ENCODE data around the gene TIMM17A. TPM values are rescaled to one million over a fixed set of nuclear protein-coding genes. Genes with fewer than 3 reads are reported as not detected.

The TIMM17A gene
- total RNA-seq, 4 donors from 2014 or later: 18.7 to 34.9 (median 29.7) TPM

DNA sequence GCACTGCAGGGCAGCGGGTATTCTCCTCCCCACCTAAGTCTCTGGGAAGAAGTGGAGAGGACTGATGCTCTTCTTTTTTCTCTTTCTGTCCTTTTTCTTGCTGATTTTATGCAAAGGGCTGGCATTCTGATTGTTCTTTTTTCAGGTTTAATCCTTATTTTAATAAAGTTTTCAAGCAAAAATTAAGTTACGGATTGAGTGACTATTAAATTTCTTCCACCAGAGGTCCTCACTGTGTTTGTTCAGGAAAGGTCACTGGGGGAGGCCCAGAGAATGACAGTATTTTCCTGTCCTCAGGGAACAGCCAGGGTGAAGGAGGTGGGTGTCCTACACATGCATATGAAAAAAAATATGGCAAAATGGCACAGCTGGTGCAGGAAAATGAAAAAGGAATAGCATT, 50.7 kb downstream of the TIMM17A start:
- H3K27ac ChIP-seq: no peak overlapping the region
- no peak for DNase-seq
- intact Hi-C loops (cut with DNase I; ENCODE audit: low total_unique reads): loop anchor here (5.0 kb wide), 1 partner anchor 131 kb away; no protein-coding TSS in a partner anchor
- H3K36me3 ChIP-seq: no peaks in the 10 kb centered on the region
- no peaks in the 10 kb centered on the region for H3K4me1 ChIP-seq
- TF ChIP-seq, protein P1, sequence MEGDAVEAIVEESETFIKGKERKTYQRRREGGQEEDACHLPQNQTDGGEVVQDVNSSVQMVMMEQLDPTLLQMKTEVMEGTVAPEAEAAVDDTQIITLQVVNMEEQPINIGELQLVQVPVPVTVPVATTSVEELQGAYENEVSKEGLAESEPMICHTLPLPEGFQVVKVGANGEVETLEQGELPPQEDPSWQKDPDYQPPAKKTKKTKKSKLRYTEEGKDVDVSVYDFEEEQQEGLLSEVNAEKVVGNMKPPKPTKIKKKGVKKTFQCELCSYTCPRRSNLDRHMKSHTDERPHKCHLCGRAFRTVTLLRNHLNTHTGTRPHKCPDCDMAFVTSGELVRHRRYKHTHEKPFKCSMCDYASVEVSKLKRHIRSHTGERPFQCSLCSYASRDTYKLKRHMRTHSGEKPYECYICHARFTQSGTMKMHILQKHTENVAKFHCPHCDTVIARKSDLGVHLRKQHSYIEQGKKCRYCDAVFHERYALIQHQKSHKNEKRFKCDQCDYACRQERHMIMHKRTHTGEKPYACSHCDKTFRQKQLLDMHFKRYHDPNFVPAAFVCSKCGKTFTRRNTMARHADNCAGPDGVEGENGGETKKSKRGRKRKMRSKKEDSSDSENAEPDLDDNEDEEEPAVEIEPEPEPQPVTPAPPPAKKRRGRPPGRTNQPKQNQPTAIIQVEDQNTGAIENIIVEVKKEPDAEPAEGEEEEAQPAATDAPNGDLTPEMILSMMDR (IDR thresholded peaks at IDR 0.05): peak; percentile 7 to 30 (median 18)
- TF ChIP-seq POLR2A (IDR thresholded peaks at IDR 0.05): no peak
- no peaks in the 10 kb centered on the region for H3K9me3 ChIP-seq
- H3K4me3 ChIP-seq: no peak overlapping the region
- no peaks in the 10 kb centered on the region for H3K27me3 ChIP-seq

DNA sequence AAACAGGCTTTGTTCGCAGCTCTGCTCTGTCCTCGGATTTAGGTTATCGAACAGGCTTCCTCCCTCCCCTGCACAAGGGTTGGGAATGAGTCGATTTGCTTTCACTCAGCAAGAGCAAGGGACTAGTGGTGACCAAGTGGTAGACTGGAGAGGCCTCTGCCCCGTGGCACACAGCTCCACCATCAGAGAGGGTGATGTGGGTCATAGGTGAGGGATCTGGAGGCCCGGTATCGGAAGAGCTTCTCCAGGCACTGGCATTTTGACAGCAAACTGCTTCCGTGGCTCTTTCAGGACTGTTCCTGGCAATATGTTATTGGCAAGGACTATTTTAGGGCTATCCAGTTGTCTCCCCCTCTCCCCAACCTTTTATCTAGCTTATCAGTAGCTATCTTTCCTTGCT, 52.0 kb downstream of the TIMM17A start:
- no peak overlapping the region for H3K27ac ChIP-seq
- no peaks in the 10 kb centered on the region for H3K4me1 ChIP-seq
- H3K9me3 ChIP-seq: no peaks in the 10 kb centered on the region
- no peak overlapping the region for H3K4me3 ChIP-seq
- TF ChIP-seq, protein P1 (IDR thresholded peaks at IDR 0.05): no peak
- no peak for TF ChIP-seq POLR2A (IDR thresholded peaks at IDR 0.05)
- no peaks in the 10 kb centered on the region for H3K27me3 ChIP-seq
- no peak for DNase-seq
- intact Hi-C loops (cut with DNase I; ENCODE audit: low total_unique reads): loop anchor here (5.0 kb wide), 1 partner anchor 130 kb away; no protein-coding TSS in a partner anchor
- H3K36me3 ChIP-seq: no peaks in the 10 kb centered on the region

DNA sequence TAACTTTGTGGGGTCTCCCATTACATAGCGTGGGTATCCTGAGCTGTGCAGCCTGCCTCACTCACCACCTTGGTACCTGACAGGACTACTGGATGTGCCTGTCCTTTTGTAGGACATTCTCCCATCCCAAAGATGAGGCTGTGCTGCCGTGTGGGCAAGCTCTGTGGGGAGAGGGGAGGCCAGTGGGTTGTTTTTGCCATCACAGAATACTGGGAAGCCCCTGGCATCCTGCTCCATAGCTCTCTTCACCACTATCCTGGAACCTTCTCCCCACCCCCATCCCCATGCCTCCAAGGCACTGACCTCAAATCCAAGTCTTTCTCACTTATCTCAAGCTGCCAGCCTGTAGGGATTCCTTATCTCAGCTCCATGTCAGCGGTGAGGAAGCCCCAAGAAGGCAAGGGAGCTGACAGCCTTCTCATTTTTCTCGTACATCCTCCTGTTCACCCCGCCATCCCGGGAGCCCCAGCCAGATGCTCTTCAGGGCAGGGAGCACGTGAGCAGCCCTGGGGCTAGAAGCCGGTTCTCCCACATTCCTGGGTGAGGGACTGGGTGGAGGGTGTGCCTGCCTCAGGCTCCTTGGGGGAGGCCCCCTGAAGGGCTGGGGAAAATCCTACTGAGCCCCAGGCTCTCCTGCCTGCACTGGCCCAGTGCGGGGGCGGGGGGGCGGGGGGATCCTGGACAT, 52.6 kb downstream of the TIMM17A start:
- Histone ChIP-seq H3K9me3 (no peaks in the 10 kb centered on the region), H3K4me3 (no peak overlapping the region), H3K27me3 (no peaks in the 10 kb centered on the region), H3K36me3 (no peaks in the 10 kb centered on the region), H3K4me1 (no peaks in the 10 kb centered on the region), H3K27ac (no peak overlapping the region)
- TF ChIP-seq, protein P1 (IDR thresholded peaks at IDR 0.05): no peak
- no peak for TF ChIP-seq POLR2A (IDR thresholded peaks at IDR 0.05)
- no peak for DNase-seq
- intact Hi-C loops (cut with DNase I; ENCODE audit: low total_unique reads): loop anchor here (5.0 kb wide), 1 partner anchor 129 kb away; no protein-coding TSS in a partner anchor

DNA sequence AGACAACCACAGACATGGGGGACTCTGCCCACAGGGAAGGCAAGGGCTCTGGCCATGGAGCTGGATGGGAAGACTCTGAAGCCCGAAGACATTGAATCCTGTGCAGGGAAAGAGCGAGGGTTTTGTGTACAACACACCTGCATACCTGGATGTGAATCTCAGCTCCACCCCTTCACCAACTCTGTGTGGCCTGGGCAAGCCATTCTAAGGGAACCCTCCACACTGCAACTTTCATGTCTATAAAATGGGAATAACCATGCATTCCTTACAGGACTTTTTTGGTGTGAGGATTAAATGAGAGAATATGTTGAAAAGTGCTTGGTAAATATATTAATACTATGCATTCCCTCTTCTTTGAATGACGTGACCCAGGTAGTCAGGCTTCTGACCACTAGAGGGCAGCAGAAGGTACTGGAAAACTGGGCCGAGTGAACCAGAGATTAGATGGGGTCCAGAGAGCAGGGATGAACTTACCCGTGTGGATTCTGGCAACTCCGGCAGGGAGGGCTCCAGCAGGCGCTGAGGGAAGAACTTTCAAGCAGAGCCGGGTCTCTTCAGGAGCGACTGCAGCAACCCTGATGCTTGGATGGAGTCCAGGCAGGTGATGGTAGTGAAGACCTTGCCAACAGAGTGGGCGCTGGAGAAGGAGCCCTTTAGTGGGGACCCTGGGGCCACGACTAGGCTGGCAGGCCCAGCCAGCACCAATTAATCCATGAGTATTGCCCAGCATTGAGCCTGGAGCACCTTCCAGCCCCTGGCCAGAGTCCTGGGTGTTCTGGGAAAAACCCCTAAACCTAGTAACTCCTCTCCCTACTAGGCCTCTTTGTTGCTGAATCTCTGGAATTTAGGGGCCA, 54.2 kb downstream of the TIMM17A start:
- Histone ChIP-seq H3K4me1 (no peaks in the 10 kb centered on the region), H3K27ac (no peak overlapping the region), H3K27me3 (no peaks in the 10 kb centered on the region), H3K9me3 (no peaks in the 10 kb centered on the region), H3K4me3 (no peak overlapping the region), H3K36me3 (no peaks in the 10 kb centered on the region)
- intact Hi-C loops (cut with DNase I; ENCODE audit: low total_unique reads): loop anchor here (5.0 kb wide), 1 partner anchor 128 kb away; no protein-coding TSS in a partner anchor
- TF ChIP-seq, protein P1 (IDR thresholded peaks at IDR 0.05): peak; percentile 80 to 88 (median 82)
- no peak for TF ChIP-seq POLR2A (IDR thresholded peaks at IDR 0.05)
- DNase-seq: peak; percentile 73 to 79
